ENCODE measurements around the gene CCDC88C. TPM values are rescaled to one million over a fixed set of nuclear protein-coding genes. Genes with fewer than 3 reads are reported as not detected.

The CCDC88C gene
- total RNA-seq, 2 experiments from 2014 or later: 137 to 253 TPM

DNA sequence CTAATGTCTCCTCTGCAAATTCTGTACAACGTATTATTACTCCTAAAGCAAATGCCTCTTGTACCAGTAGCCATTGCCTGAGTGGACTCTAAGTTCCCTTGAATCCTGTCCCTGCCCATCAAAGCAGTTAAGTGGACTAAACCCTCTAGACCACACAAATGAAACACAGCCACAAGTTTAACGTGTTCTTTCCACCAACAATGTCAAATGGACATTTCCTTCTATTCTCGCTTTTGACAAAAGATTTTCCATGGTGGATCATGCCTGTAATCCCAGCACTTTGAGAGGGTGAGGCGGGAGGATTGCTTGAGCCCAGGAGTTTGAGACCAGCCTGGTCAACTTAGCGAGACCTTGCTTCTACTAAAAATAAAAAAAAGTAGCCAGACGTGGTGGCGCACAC is 15.9 kb downstream of the CCDC88C start:
- CTCF ChIA-PET (ENCODE audit: unreplicated experiment): no interaction called here
- peaks cover 5% of the 10 kb centered on the region; the same call in 1 of the 2 replicates for H3K9me3 ChIP-seq (ENCODE audit: low read length)
- H3K4me2 ChIP-seq (ENCODE audit: low read length): peak overlapping the region; percentile 25
- no peak overlapping the region for H2AFZ ChIP-seq (ENCODE audit: low read length)
- no peak for TF ChIP-seq EZH2phosphoT487 (IDR thresholded peaks at IDR 0.05; ENCODE audit: borderline replicate concordance, low read depth, low read length)
- TF ChIP-seq, protein P1, sequence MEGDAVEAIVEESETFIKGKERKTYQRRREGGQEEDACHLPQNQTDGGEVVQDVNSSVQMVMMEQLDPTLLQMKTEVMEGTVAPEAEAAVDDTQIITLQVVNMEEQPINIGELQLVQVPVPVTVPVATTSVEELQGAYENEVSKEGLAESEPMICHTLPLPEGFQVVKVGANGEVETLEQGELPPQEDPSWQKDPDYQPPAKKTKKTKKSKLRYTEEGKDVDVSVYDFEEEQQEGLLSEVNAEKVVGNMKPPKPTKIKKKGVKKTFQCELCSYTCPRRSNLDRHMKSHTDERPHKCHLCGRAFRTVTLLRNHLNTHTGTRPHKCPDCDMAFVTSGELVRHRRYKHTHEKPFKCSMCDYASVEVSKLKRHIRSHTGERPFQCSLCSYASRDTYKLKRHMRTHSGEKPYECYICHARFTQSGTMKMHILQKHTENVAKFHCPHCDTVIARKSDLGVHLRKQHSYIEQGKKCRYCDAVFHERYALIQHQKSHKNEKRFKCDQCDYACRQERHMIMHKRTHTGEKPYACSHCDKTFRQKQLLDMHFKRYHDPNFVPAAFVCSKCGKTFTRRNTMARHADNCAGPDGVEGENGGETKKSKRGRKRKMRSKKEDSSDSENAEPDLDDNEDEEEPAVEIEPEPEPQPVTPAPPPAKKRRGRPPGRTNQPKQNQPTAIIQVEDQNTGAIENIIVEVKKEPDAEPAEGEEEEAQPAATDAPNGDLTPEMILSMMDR (conservative IDR thresholded peaks at IDR 0.05; ENCODE audit: low read length): no peak
- no TSS peak for BruUV-seq (replicated peaks)
- no peak overlapping the region for H3K4me3 ChIP-seq (ENCODE audit: low read depth, low read length, poor library complexity, severe bottlenecking)
- H4K20me1 ChIP-seq (ENCODE audit: insufficient read depth, low read length): peaks cover 23% of the 10 kb centered on the region; the same call in 1 of the 2 replicates
- H3K36me3 ChIP-seq (ENCODE audit: insufficient read depth, low read length): peaks cover 67% of the 10 kb centered on the region
- peaks cover 100% of the 10 kb centered on the region for H3K79me2 ChIP-seq (ENCODE audit: insufficient read depth, low read depth, low read length)
- POLR2A ChIA-PET: interaction anchor here (0.9 to 8.3 kb wide), 2 partner anchors 10 to 12 kb away, joined by 3 to 106 read pairs; no protein-coding TSS in a partner anchor
- peaks cover 94% of the 10 kb centered on the region for H3K4me1 ChIP-seq (ENCODE audit: insufficient read depth, low read length, poor library complexity, severe bottlenecking)
- peak overlapping the region; percentile 49 for H3K27ac ChIP-seq (ENCODE audit: low read depth, low read length, poor library complexity, severe bottlenecking)
- intact Hi-C loops (cut with micrococcal nuclease; ENCODE audit: unreplicated experiment): no loop called here
- H3K9me2 ChIP-seq (ENCODE audit: insufficient read depth, low read length): no peaks in the 10 kb centered on the region
- DNase-seq (ENCODE audit: low spot score): no peak

DNA sequence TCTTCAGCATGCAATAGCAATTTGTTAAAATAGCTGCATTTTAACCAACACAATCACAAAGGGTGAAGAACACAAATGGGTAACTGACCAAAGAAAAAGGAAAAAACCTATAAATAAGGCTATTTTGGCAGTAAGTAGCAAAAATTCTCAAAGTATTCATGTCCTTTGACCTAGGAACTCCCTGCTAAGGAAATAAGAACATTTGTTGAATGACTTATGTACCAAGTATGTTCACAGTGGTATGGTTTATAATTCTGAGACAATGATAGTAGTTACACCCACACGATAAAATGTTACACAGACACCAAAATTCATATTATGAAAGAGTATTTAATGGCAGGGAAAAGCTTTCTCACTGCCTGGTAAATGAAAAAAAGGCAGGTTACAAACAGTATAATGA is 16.9 kb downstream of the CCDC88C start:
- Histone ChIP-seq H3K9me2 (ENCODE audit: insufficient read depth, low read length) (no peaks in the 10 kb centered on the region), H2AFZ (ENCODE audit: low read length) (no peak overlapping the region)
- intact Hi-C loops (cut with micrococcal nuclease; ENCODE audit: unreplicated experiment): no loop called here

More for the DNA sequence above, 16.9 kb downstream of the CCDC88C start:
- H3K79me2 ChIP-seq (ENCODE audit: insufficient read depth, low read depth, low read length): peaks cover 100% of the 10 kb centered on the region
- peak overlapping the region; percentile 89 for H3K27ac ChIP-seq (ENCODE audit: low read depth, low read length, poor library complexity, severe bottlenecking)
- no TSS peak for BruUV-seq (replicated peaks)
- peaks cover 67% of the 10 kb centered on the region for H3K36me3 ChIP-seq (ENCODE audit: insufficient read depth, low read length)
- peak overlapping the region; percentile 98 for H3K4me2 ChIP-seq (ENCODE audit: low read length)
- H3K4me1 ChIP-seq (ENCODE audit: insufficient read depth, low read length, poor library complexity, severe bottlenecking): peaks cover 94% of the 10 kb centered on the region
- peaks cover 23% of the 10 kb centered on the region; the same call in 1 of the 2 replicates for H4K20me1 ChIP-seq (ENCODE audit: insufficient read depth, low read length)
- ChIA-PET CTCF (ENCODE audit: unreplicated experiment) (interaction anchor here (1.0 to 1.2 kb wide), 3 partner anchors 23 to 51 kb away, joined by 4 to 6 read pairs (median 5); no protein-coding TSS in a partner anchor), POLR2A (interaction anchor here (0.6 to 8.3 kb wide), 4 partner anchors 9 to 44 kb away, joined by 3 to 106 read pairs (median 34); no protein-coding TSS in a partner anchor)
- peaks cover 5% of the 10 kb centered on the region; the same call in 1 of the 2 replicates for H3K9me3 ChIP-seq (ENCODE audit: low read length)
- TF ChIP-seq, protein P1 (conservative IDR thresholded peaks at IDR 0.05; ENCODE audit: low read length): no peak
- no peak for TF ChIP-seq EZH2phosphoT487 (IDR thresholded peaks at IDR 0.05; ENCODE audit: borderline replicate concordance, low read depth, low read length)
- H3K4me3 ChIP-seq (ENCODE audit: low read depth, low read length, poor library complexity, severe bottlenecking): peak overlapping the region; percentile 73
- DNase-seq (ENCODE audit: low spot score): no peak

Measured in OCI-LY7 (cell line).